Raji (cell line): Measurements from ENCODE around the gene PCDHGA9.

Source experiments
- POLR2A ChIP-seq: IDR thresholded peaks from 2 replicates; pipeline ENCODE4 v1.6.1; 2011; ENCODE audit warnings: low read depth, low read length, control low read depth; ENCODE audit not compliant: insufficient read depth

Gene PCDHGA9

DNA sequence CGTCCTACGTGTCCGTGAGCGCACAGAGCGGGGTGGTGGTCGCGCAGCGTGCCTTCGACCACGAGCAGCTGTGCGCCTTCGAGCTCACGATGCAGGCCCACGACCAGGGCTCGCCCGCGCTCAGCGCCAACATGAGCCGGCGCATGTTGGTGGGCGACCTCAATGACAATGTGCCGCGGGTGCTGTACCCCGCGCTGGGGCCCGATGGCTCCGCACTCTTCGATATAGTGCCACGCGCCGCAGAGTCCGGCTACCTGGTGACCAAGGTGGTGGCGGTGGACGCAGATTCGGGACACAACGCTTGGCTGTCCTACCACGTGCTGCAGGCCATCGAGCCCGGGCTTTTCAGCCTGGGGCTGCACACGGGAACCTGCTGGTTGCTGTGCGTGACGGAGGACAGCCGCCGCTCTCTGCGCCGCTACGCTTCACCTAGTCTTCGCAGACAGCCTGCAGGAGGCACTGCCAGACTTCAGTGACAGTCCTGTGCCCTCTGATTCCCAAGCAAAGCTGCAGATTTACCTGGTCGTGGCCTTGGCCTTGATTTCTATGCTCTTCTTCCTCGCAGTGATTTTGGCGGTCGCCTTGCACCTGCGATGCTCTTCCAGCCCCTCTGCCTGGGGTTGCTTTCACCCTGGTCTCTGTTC lies 25.3 kb downstream of the PCDHGA9 start:
- TF ChIP-seq POLR2A = no peak

DNA sequence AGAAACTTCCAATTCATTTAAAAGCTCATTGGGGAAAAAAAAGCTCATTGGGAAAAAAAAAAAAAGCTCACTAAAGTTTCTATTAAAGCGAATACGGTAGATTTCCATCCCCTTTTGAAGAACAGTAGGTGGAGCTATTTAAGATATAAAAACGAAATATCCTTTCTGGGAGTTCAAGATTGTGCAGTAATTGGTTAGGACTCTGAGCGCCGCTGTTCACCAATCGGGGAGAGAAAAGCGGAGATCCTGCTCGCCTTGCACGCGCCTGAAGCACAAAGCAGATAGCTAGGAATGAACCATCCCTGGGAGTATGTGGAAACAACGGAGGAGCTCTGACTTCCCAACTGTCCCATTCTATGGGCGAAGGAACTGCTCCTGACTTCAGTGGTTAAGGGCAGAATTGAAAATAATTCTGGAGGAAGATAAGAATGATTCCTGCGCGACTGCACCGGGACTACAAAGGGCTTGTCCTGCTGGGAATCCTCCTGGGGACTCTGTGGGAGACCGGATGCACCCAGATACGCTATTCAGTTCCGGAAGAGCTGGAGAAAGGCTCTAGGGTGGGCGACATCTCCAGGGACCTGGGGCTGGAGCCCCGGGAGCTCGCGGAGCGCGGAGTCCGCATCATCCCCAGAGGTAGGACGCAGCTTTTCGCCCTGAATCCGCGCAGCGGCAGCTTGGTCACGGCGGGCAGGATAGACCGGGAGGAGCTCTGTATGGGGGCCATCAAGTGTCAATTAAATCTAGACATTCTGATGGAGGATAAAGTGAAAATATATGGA lies 27.9 kb downstream of the PCDHGA9 start, which contains the start of gene PCDHGA12:
Gene PCDHGA12, plus strand, starts transcription at position 176 of the 782 bp plus-strand sequence. Its CDS starts 253 bp downstream, at position 429.
- TF ChIP-seq POLR2A = no peak

DNA sequence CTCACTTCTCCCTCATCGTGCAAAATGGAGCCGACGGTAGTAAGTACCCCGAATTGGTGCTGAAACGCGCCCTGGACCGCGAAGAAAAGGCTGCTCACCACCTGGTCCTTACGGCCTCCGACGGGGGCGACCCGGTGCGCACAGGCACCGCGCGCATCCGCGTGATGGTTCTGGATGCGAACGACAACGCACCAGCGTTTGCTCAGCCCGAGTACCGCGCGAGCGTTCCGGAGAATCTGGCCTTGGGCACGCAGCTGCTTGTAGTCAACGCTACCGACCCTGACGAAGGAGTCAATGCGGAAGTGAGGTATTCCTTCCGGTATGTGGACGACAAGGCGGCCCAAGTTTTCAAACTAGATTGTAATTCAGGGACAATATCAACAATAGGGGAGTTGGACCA lies 28.7 kb downstream of the PCDHGA9 start:
- no peak for TF ChIP-seq POLR2A

DNA sequence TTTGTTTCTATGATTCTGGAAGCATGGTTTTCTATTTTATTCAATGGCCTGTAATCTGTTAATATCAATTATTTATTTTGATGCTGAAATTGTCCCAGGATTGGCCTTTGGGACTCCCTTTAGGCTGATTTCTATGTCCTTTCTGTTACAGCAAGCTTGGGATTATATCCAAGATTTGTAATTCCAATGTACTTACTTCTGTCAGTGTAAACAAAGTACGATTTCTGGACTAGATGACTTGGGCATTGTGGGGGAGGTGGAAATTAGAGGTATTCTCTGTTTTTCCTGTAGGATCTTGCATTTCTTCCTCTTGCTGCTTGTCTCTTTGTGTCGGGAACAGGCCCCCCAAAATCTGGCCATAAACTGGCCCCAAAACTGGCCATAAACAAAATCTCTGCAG lies 31.4 kb downstream of the PCDHGA9 start:
- TF ChIP-seq POLR2A = no peak

DNA sequence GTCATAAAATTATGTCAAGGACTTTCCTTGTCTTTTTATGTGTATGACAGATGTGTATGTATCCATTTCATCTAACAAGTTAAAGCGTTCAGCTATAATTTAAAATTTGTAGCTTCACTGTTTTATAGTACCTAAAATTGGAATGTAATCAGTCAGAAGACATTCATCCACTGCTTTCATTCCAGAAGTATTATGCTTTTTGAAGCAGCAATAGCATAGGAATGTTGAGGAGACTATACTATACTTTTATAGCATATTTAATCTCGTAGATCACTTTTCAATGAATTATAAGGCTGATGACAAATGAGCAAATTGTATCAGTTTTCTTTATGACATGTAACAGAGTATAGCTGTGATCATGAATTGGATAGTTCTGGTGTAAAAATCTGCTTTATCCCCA lies 34.6 kb downstream of the PCDHGA9 start:
- no peak for TF ChIP-seq POLR2A

GRCh38 chr5:141439411-141440141 lies 37.0 kb downstream of the PCDHGA9 start:
- TF ChIP-seq POLR2A = no peak

DNA sequence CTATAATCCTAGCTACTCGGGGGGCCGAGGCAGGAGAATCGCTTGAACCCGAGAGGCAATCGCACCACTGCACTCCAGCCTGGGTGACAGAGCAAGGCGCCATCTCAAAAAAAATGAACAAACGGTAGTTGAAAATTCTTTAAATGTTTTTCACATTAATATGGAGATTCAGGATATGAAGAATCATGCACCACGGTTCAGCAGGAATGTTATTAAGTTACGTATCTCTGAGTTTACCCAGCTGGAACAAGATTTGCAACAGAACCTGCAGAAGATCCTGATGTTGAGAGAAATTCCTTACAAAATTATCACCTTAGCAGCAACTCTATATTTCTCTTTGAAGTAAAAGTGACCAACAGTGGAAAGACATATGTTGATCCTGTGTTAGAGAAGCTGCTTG lies 37.8 kb downstream of the PCDHGA9 start:
- no peak for TF ChIP-seq POLR2A

DNA sequence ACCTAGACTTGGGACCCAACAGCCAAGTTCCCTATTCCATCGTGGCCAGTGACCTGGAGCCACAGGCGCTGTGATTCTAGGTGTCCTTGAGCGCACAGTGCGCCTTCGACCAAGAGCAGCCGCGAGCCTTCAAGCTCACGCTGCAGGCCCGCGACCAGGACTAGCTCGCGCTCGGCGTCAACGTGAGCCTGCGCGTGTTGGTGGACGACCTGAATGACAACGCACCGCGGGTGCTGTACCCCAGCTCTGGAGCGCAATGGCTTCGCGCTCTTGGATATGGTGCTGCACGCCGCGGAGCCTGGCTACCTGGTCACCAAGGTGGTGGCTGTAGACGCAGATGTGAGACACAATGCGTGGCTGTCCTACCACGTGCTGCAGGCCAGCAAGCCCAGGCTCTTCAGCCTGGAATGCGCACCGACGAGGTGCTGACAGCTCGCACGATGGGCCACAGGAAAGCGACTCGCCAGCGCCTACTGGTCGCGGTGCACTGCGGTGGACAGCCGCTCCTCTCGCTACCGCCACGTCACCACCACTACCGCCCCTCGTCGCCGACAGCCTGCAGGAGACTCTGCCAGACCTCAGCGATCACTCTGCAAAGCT lies 39.1 kb downstream of the PCDHGA9 start:
- no peak for TF ChIP-seq POLR2A
